GM23338 (cell line): Measurements from ENCODE around the gene NARS2.

Source experiments
- CREB1 ChIP-seq: fragments of 250-450 bp; sonication (Bioruptor Pico); IDR thresholded peaks from 2 replicates; pipeline ENCODE4 v1.5.0; 2020; ENCODE audit warnings: low read depth, mild to moderate bottlenecking, moderate library complexity
- EZH2 ChIP-seq: fragments of 200-600 bp; sonication (generic); IDR thresholded peaks from one replicate; pipeline ENCODE4 v1.8.0; 2017; ENCODE audit warnings: antibody characterized with exemption, mild to moderate bottlenecking, low read depth; ENCODE audit not compliant: unreplicated experiment
- EZH2phosphoT487 ChIP-seq: fragments of 200-600 bp; sonication (generic); IDR thresholded peaks from one replicate; pipeline ENCODE4 v1.8.1; 2018; ENCODE audit warnings: antibody characterized with exemption; ENCODE audit not compliant: unreplicated experiment
- JUNB ChIP-seq: IDR thresholded peaks from one replicate; pipeline ENCODE4 v1.6.1; 2016; ENCODE audit warnings: antibody characterized with exemption; ENCODE audit not compliant: unreplicated experiment
- POLR2AphosphoS5 ChIP-seq: IDR thresholded peaks from 2 replicates; pipeline ENCODE4 v1.6.1; 2016; ENCODE audit warnings: antibody characterized with exemption, low read depth
- ZNF331 ChIP-seq: fragments of 250-450 bp; sonication (Bioruptor Pico); IDR thresholded peaks from 2 replicates; pipeline ENCODE4 v1.5.0; 2020; ENCODE audit warnings: low read depth, mild to moderate bottlenecking, moderate library complexity
- TF ChIP-seq, protein P1 (sequence below), 2 experiments: fragments of 200-600 bp in 1 of 2; sonication (generic) in 1 of 2; conservative IDR thresholded peaks; 2 replicates each; pipeline versions ENCODE4 v1.5.1 to v1.6.1; 2016 to 2017; ENCODE audit warnings: antibody characterized with exemption in 2 of 2, low read depth in 2 of 2, mild to moderate bottlenecking in 2 of 2, moderate library complexity in 1 of 2
- TF ChIP-seq, protein P2 (sequence below): IDR thresholded peaks from 2 replicates; pipeline ENCODE4 v1.6.1; 2016; ENCODE audit warnings: antibody characterized with exemption

DNA sequence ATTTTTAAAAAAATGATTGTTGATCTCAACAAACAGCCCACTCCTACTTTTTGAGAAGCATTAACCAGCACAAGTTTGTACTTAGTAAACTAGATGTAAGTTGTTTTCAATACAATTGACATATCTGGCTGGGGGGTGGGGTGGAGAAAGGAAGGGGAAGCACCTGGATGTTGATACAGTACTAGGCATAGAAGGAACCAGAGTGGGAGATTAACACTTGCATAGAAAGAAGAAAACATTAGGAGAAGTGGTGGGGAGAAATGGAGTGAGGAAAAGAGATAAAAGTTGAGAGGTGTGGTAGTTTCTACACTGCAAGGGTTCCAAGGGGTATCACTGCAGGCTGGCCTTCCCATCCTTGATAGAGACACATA lies 146.4 kb downstream of the NARS2 start:
- TF ChIP-seq POLR2AphosphoS5: no peak
- TF ChIP-seq, protein P1, sequence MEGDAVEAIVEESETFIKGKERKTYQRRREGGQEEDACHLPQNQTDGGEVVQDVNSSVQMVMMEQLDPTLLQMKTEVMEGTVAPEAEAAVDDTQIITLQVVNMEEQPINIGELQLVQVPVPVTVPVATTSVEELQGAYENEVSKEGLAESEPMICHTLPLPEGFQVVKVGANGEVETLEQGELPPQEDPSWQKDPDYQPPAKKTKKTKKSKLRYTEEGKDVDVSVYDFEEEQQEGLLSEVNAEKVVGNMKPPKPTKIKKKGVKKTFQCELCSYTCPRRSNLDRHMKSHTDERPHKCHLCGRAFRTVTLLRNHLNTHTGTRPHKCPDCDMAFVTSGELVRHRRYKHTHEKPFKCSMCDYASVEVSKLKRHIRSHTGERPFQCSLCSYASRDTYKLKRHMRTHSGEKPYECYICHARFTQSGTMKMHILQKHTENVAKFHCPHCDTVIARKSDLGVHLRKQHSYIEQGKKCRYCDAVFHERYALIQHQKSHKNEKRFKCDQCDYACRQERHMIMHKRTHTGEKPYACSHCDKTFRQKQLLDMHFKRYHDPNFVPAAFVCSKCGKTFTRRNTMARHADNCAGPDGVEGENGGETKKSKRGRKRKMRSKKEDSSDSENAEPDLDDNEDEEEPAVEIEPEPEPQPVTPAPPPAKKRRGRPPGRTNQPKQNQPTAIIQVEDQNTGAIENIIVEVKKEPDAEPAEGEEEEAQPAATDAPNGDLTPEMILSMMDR (conservative IDR thresholded peaks at IDR 0.05; ENCODE audit: low read depth in 2 of 2): no peak
- TF ChIP-seq, protein P2, sequence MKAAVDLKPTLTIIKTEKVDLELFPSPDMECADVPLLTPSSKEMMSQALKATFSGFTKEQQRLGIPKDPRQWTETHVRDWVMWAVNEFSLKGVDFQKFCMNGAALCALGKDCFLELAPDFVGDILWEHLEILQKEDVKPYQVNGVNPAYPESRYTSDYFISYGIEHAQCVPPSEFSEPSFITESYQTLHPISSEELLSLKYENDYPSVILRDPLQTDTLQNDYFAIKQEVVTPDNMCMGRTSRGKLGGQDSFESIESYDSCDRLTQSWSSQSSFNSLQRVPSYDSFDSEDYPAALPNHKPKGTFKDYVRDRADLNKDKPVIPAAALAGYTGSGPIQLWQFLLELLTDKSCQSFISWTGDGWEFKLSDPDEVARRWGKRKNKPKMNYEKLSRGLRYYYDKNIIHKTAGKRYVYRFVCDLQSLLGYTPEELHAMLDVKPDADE: no peak
- TF ChIP-seq EZH2phosphoT487: no peak
- TF ChIP-seq JUNB: no peak
- TF ChIP-seq EZH2: no peak
- no peak for TF ChIP-seq CREB1
- TF ChIP-seq ZNF331: no peak
